Measurements from ENCODE around the gene LRCH4.

The LRCH4 gene

DNA sequence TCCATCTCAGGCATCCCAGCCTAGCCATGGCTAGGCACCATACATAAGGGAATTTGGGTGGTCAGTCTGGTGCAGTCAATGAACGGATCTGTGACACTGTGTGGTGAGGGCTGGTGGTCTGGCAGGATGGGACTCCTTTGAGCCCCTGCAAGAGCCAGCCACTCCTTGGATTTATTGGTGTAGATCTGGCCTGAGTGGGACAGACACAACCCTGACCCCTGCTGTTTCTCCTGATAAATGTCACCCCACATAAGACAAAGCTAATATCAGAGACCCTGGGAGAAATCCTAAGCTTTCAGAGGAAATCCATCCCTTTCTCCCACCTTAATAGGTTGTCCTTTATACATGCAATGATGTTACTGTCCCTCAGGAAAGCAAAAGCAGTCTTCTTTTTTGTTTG is 2.5 kb upstream of the LRCH4 start:
- H3K4me3 ChIP-seq (replicated peaks; ENCODE audit: low read depth, low read length): no peak overlapping the region
- TF ChIP-seq CTCF (IDR thresholded peaks at IDR 0.05; ENCODE audit: low read depth, low read length, missing control alignments): peak; percentile 44
- no peak for DNase-seq (ENCODE audit: extremely low read depth, low read depth)

DNA sequence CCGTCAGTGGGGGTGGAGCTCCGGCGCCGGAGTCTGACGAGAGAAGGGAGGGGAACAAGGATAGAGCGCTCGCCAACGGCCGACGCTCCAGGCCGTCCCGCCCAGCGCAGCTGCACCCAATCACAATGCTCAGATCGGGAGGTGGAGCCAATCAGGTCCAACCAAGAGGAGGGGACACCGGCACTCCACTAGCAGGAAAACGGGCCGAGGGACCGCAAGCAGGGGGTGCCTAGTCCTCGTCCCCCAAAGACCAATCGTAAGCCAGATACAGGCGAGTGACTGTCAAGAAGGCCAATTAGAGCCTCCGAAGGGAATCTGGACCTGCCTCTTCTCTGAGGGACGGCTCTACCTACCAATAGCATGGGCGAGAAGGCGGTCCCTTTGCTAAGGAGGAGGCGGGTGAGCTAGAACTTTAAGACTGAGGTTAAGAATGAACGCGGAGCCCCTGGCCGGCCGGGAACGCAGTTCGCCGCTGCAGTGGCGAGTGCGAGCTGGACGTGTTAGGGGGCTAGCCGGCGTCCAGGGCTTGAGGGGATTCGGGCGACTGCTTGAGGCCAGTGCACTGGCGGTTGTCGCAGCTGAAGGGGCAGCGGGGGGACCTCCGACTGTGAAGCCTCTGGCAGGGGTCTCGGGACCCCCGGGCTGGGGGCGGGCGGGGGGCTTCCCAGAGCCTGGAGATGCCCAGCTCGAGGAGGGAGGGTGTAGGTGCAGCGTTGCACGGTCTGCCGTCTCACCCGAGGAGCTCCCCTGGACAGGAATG is 517 bp upstream of the LRCH4 start, which contains the start of gene FBXO24:
FBXO24 (plus strand) TSS at position 63 of the 760 bp plus-strand sequence; CDS start at position 361, 298 bp downstream.
- peak within 1 kb of the TSS; percentile 90 for H3K4me3 ChIP-seq (replicated peaks; ENCODE audit: low read depth, low read length)
- DNase-seq (ENCODE audit: extremely low read depth, low read depth): peak; percentile 99
- no peak for TF ChIP-seq CTCF (IDR thresholded peaks at IDR 0.05; ENCODE audit: low read depth, low read length, missing control alignments)

DNA sequence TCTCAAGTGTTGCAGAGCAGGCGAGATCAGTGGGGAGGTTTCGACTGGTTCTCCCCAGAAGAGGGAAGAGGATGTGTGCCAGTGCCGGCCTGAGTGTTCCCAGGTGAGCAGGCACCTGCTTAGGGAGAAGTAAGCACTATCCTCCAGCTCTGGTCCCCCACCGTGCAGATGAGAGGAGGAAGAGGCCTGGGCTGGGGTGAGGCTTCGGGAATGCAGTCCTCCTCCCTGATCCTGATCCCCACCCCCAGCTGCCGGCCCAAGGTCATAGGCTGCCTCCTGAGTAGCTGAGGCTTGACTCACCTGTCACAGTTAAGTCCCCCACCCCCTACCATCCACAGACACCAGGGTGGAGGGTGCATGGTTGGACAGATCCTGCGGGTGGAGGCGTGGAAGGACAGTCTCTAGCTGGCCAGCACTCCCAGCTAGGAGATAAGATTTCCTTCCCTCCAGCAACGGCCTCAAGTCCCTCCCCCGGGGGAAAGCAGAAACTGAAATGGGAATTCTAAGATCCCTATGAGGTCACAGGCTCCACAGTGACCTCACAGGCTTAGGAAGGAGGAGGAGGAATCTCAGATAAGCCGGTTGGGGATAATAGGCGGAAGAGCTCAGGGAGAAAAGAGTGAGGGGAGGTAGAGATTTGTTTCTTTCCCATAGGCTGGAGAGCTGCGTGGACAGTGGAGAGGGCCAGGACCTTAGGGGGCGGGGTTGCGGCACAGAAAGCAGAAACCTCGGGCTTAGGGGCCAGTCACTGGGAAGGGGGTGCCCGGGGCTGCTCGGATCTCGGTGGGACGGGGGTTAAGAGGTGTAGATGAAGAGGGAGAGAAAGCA is 1.0 kb downstream of the LRCH4 start:
- no peak for TF ChIP-seq CTCF (IDR thresholded peaks at IDR 0.05; ENCODE audit: low read depth, low read length, missing control alignments)
- H3K4me3 ChIP-seq (replicated peaks; ENCODE audit: low read depth, low read length): peak overlapping the region; percentile 90
- no peak for DNase-seq (ENCODE audit: extremely low read depth, low read depth)

DNA sequence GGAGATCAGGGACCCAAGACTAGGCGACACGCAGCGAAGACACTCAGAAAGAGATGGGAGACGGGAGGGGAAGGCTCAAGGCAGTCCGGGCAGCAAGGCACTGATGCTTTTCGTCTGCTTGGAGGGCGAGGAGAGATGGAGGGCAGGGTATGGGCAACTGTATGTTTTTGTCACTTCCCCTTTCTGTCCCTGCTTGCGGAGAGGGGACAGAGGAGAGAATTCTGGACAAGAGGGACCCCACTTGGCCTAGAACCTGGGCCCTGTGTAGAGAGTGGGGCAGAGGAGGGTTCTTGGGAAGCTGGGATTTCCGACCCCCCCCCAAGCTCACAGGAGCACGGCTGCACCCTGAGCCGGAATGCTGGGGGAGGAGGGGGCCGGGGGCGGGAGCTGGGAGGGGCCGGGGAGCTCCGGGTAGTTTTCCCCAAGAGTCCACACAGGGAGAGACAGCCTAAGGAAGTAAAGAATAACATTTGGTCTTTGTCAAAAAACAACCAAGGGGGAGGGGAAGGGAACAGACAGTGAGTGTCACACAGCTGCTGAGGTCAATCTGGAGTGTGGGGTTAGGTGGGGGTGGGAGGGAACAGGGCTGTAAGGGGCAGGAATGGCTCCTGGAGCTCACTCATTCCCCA is 1.8 kb downstream of the LRCH4 start:
- no peak for DNase-seq (ENCODE audit: extremely low read depth, low read depth)

DNA sequence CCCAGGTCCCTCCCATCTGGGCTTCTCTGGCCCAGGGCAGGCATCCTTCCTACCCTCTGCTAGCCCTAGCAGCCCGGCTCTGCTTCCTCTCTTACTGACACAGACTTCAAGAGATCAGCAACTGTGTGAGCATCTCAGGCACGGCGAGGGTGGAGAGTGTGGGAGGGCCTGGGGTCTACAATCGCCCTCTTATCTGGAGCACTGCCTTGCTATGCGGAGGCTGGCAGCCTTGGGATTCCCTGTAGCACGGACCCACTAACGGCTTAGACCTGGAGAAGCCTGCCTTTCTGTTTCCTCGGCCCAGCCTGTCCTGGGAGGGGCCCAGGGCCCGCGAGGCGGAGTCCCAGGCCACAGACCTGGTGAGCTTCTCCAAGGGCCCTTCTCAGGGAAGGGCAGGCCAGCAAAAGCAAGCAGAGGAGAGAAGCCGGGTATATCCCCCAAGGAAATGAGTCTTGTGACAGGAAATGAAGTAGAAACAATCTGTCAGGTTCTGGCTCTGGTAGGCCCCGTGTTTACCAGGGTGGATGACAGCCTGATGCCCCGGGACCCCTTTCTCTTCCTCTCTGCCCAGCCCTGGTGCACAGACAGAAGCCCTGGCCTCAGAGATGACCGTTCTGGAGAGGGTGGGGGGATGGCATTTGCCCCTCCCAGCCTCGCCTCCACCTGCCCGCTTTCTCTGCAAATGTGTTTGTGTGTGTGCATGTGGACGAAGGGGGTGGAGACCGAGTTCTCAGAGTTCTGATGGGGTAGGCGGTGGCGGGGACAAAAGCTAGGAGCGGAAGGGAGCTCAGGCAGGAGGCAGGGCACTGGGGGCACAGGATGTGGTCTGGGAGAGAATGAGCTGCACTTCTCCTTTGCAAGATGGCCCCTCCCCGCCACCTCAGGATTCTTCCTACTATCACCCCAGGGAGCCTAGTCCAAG is 2.5 kb downstream of the LRCH4 start:
- no peak for DNase-seq (ENCODE audit: extremely low read depth, low read depth)
- TF ChIP-seq CTCF (IDR thresholded peaks at IDR 0.05; ENCODE audit: low read depth, low read length, missing control alignments): no peak
- peak overlapping the region; percentile 90 for H3K4me3 ChIP-seq (replicated peaks; ENCODE audit: low read depth, low read length)

More for the DNA sequence above, 1.8 kb downstream of the LRCH4 start:
- peak overlapping the region; percentile 90 for H3K4me3 ChIP-seq (replicated peaks; ENCODE audit: low read depth, low read length)
- no peak for TF ChIP-seq CTCF (IDR thresholded peaks at IDR 0.05; ENCODE audit: low read depth, low read length, missing control alignments)

- TF ChIP-seq CTCF (IDR thresholded peaks at IDR 0.05; ENCODE audit: low read depth, low read length, missing control alignments): no peak
- no peak for DNase-seq (ENCODE audit: extremely low read depth, low read depth)
- no peak overlapping the region for H3K4me3 ChIP-seq (replicated peaks; ENCODE audit: low read depth, low read length)
Measured at GRCh38 chr7:100582650-100583049, 3.3 kb downstream of the LRCH4 start.
